Transverse colon (tissue), 3 donors: ENCODE results near the gene RRP1.

ENCODE experiments used
- EP300 ChIP-seq: sonication (generic); formaldehyde crosslinking; IDR thresholded peaks from one replicate; pipeline ENCODE4 v1.6.1; 2017; ENCODE audit warnings: antibody characterized with exemption, low read depth
- TF ChIP-seq, protein P1 (sequence below), 5 experiments: fragments of 200-600 bp in 3 of 5; fragments of 450-650 bp in 2 of 5; sonication (generic) in 3 of 5; IDR thresholded peaks; 1 replicate in 2 of 5; 2 replicates in 3 of 5; pipeline ENCODE4 v1.5.1; 2016 to 2017; ENCODE audit warnings: antibody characterized with exemption in 5 of 5, inconsistent platforms in 3 of 5, mild to moderate bottlenecking in 2 of 5, moderate library complexity in 1 of 5

DNA sequence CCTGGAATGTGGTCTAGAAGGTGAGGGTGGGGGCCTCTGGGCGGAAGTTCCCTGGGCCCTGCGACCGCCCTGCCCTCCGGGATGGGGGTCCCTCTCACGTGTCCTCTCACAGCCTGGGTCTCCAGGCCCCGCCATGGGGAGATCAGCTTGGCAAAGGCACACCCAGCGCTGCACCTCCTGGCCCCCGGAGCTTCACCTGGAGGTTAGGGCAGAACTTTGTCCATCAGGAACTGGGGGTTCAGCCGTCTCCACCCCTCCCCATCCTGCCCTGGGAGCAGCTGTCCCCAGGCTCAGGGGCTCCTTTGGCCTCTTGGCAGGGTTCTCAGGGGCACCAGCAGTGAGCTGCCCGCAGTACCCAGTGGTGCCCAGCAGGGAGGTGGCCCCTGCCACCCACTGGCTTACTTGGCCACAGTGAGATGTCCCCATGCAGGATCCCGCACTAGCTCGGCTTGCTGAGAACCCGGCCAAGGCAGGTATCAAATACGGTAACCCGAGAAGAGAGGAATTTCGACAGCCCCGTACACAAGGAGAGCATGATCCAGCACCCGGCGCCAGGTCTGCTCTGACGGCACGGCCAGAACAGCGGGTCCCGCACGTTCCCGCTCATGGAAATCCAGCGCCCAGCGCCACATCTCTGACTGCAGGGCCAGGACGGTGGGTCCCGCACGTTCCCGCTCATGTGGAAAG is 36.7 kb downstream of the RRP1 start:
- TF ChIP-seq EP300, result no peak
- TF ChIP-seq, protein P1, sequence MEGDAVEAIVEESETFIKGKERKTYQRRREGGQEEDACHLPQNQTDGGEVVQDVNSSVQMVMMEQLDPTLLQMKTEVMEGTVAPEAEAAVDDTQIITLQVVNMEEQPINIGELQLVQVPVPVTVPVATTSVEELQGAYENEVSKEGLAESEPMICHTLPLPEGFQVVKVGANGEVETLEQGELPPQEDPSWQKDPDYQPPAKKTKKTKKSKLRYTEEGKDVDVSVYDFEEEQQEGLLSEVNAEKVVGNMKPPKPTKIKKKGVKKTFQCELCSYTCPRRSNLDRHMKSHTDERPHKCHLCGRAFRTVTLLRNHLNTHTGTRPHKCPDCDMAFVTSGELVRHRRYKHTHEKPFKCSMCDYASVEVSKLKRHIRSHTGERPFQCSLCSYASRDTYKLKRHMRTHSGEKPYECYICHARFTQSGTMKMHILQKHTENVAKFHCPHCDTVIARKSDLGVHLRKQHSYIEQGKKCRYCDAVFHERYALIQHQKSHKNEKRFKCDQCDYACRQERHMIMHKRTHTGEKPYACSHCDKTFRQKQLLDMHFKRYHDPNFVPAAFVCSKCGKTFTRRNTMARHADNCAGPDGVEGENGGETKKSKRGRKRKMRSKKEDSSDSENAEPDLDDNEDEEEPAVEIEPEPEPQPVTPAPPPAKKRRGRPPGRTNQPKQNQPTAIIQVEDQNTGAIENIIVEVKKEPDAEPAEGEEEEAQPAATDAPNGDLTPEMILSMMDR (IDR thresholded peaks at IDR 0.05), result peak in 1 of 5 experiments; percentile 14
